ENCODE measurements around the gene SCAI.
"Not testable (repeated sequence)": the region's sequence is repeated elsewhere in the genome, so short reads cannot be mapped to it uniquely, and the experiment has no call there.

SCAI gene

GRCh38 chr9:124940521-124940893, 202.8 kb downstream of the SCAI start:
- DNase-seq: peak in 1 of 2 experiments; percentile 65

DNA sequence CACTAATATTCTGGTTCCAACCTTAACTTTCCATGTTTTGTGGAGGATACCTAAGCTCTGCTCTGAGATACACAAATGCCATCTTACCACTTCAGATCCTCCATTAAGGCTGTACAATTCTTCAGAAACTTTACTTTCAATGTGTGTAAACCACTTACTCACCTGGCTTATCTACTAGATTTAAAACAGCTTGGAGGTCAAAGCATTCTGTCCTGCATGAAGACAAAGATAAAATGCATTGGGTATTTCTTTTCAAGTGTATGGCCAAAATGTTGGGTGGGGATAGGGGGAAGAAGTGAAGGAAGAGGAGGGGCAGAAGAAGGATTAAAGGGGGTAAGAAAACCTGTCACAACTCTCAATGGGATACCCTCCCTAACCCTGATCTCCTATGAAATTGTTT, 203.4 kb downstream of the SCAI start:
- DNase-seq: no peak

DNA sequence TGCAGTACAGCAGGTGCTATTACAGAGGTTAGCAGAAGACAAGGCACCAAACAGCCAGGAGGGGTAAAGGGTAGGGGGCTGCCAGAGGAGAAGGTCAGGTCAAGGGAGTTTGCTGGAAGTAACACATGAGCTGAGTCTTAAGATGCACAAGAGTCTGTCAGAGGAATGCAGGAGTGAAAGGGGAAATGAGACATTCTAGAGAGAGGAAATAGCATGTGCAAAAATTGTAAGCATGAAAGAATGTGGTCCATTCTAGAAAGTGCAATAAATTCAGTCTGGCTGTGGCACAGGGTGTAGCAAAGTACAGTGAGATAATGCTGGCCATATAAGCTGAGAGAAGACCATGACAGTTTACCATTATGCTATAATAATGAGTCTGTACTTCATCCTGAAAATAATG, 209.0 kb downstream of the SCAI start:
- DNase-seq: no peak

GRCh38 chr9:124932333-124932732, 211.0 kb downstream of the SCAI start:
- DNase-seq: no peak

DNA sequence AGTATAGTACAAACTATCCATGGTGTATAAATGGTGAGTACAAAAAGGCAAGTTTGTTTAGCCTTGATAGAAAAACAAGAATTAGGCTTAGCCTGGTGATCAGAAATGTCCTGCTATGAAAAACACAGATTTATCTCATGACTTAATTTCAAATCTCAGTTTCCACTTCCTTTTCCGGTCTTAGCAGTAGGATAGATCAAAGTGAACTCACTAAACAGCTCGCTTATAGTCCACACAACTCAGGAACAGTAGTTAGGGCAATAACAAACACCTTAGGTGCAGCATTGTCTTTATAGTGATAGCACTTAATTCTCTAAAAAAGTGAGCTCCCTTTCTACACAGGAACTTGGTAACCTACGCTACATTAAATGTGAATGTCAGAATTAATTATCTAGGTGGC, 213.9 kb downstream of the SCAI start:
- no peak for DNase-seq

- DNase-seq: no peak
Observed at GRCh38 chr9:124928116-124928515, 215.2 kb downstream of the SCAI start.

- DNase-seq: not testable (repeated sequence)
Observed at GRCh38 chr9:124920394-124920793, 222.9 kb downstream of the SCAI start.

DNA sequence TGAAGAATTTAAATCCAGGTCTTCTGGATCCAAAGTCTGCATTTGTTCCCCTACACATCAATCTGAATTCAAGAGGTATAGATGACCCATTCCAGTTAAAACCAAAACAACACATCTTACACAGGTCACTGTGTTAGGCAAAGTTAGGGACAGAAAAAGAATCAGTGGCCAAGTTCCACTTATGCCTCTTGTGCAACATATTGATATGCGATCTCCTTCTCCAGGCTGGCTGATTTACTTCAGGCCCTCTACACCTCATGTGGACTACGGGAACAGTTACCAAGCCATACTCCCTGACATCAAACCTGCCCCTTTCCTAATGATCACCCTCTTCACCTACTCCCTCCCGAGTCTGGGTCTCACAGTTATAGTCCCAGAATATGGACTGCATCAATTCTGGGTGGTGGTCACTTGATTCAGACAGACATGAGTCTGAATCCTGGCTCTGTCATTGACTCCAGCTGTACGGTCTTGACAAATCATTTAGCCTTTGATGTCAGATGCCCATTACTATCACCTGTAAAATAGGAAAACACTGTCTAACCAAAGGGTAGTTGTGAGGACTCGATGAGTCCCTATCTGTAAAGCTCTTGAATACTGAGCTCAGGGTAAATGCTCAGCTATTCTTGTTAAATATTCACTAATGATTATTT, 228.4 kb downstream of the SCAI start:
- no peak for DNase-seq

GRCh38 chr9:124913378-124913777, 229.9 kb downstream of the SCAI start:
- no peak for DNase-seq

DNA sequence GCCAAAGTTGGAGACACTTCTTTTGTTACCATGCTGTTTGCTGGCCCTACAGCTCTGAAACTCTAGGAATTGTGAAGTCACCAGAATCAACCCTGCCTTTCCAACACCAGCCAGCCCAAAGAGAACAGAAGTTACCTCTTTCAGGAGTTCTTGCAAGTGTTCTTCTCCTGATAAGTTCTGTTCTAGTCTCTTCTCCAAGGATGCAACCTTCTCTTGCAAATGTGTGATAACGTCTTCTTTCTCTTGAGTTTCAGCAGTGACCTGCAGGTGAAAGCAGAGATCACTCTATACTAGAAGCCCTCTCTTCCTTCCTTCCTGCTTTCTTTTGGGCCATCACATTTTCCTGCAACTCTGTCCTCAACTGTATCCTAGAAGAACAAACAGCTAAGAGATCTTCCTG, 231.6 kb downstream of the SCAI start:
- DNase-seq: no peak

DNA sequence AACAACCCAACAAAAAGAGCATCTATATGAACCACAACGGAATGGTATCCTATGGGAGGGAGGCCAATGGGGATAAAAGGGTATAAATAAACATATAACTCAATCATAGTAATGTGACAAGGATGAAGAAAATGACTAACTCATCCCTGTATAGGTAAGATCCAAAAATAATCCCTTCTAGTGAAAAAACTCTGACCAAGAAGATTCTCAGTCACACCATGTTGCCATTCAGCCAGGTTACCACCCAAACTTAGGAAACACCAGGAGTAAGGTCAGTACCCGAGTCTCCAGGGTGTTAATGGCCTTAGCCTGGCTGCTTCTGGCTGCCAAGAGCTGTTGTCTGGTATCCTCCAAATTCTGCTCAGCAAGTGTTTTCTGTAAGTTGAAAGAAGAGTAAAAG, 235.2 kb downstream of the SCAI start:
- DNase-seq: no peak

GRCh38 chr9:124906966-124907365, 236.4 kb downstream of the SCAI start:
- DNase-seq: no peak

GRCh38 chr9:124899845-124900244, 243.5 kb downstream of the SCAI start:
- DNase-seq: no peak

DNA sequence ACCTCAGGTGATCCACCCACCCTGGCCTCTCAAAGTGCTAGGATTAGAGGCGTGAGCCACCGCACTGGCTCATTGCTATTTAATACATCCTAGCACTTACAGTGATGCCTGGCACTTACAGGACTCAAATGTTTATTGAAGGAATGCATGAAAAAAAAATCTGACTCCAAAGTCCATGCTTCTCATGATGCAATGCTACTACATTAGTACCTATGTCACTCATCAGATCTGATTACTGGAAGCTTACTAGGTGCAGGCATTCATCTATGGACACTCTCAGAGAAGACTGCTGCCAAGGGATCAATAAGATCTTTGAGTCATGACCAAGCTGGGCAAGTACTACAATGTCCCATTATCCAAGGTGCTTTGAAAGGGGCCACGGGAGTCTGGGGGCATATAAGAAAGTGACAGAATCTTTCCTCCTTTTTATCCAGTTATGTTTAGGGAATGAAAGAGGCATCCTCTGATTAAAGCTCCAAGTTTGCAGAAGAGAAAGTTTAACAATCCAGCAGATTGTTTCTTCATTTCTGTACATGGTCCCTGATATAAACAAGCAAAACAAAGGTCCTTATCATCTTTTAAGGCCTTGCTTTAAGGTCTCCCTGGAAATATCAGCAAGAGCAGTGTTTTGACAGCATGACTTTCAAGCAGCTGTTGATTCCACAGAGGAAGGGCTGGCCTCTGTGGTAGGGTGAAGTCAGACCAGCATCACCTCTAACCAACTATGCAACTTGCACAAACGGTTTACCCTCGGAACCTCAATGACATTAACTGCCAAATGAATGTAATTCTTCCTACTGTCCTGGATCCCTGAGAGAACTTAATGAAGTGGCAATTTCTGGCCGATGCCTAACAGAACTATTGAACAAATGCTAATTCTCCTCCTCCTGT, 245.5 kb downstream of the SCAI start:
- no peak for DNase-seq

DNA sequence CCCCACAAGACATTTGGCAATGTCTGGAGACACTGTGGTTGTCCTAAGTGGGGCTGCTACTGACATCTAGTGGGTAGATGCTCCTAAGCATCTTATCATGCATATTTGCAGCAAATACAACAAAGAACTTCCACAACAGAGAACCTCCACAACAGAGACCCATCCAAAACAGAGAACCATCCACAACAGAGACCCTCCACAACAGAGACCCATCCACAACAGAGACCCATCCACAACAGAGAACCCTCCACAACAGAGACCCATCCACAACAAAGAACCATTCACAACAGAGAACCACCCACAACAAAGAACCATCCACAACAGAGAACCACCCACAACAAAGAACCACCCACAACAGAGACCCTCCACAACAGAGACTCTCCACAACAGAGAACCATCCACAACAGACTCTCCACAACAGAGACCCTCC, 248.6 kb downstream of the SCAI start:
- DNase-seq: peak; percentile 30 to 45

GRCh38 chr9:124894035-124894740, 249.1 kb downstream of the SCAI start:
- DNase-seq: no peak
